NK-92 treated with Interleukin-12 subunit alpha and Interleukin-12 subunit beta, amount 100 ng/mL, for 24 hours (cell line): ENCODE measurements around the gene PRDX6.
A peak's percentile ranks its signal among the peaks of the same experiment; 100 is the strongest.
"Not testable (repeated sequence)": the region's sequence is repeated elsewhere in the genome, so short reads cannot be mapped to it uniquely, and the experiment has no call there.

Source experiments
- DNase-seq: peaks from one replicate; lab custom pipeline; 2025; lab: John Stamatoyannopoulos, UW

Gene PRDX6

GRCh38 chr1:173467426-173467825, 9.7 kb upstream of the PRDX6 start:
- no peak for DNase-seq

DNA sequence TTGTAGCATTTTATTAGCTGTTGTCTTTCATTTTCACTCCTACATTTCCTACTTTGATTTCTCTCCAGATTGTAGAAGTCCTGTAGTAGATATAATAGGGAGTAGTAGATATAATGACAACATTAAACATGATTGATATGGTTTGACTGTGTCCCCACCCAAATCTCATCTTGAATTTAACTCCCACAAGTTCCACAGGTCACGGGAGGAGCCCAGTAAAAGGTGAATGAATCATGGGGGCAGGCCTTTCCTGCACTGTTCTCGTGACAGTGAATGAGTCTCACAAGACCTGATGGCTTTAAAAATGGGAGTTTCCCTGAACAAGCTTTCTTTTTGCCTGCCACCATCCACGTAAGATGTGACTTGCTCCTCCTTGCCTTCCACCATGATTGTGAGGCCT, 7.5 kb upstream of the PRDX6 start:
- DNase-seq = no peak

DNA sequence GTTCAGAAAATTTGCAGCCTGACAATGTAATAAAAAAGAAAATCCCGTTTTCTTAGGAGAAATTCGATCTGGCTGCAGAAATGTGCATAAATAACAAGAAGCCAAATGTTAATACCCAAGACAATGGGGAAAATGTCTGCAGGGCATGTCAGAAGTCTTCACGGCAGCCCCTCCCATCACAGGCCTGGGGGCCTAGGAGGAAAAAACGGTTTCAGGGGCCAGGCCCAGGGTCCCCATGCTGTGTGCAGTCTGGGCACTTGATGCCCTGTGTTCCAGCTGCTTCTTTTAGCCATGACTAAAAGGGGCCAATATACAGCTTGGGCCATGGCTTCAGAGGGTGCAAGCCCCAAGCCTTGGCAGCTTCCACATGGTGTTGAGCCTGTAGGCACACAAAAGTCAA, 6.5 kb upstream of the PRDX6 start:
- no peak for DNase-seq

GRCh38 chr1:173473599-173474011, 3.5 kb upstream of the PRDX6 start:
- no peak for DNase-seq

DNA sequence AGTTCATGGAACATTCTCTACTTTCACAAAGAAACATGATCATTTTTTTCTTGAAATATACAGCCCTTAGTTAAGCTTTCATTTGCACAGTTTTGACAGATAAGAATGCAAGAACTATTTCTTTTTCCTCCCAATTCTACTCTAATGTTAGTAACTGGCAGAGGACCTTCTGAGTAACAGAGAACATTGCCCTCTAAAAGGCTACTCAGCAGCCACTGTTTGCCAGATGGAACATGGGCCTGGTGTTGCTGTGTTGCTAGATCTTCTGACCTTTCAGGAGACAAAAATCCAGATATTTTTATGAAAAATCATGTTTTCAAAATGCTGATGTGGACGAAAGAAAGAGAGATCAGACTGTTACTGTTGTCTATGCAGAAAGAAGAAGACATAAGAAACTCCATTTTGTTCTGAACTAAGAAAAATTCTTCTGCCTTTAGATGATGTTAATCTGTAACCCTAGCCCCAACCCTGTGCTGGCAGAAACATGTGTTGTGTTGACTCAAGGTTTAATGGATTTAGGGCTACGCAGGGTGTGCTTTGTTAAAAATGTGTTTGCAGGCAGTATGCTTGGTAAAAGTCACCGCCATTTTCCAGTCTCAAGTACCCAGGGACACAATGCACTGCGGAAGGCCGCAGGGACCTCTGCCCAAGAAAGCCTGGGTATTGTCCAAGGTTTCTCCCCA, 2.9 kb upstream of the PRDX6 start:
- DNase-seq = no peak

- not testable (repeated sequence) for DNase-seq
These were observed 2.2 kb upstream of the PRDX6 start for GRCh38 chr1:173474780-173475421.

DNA sequence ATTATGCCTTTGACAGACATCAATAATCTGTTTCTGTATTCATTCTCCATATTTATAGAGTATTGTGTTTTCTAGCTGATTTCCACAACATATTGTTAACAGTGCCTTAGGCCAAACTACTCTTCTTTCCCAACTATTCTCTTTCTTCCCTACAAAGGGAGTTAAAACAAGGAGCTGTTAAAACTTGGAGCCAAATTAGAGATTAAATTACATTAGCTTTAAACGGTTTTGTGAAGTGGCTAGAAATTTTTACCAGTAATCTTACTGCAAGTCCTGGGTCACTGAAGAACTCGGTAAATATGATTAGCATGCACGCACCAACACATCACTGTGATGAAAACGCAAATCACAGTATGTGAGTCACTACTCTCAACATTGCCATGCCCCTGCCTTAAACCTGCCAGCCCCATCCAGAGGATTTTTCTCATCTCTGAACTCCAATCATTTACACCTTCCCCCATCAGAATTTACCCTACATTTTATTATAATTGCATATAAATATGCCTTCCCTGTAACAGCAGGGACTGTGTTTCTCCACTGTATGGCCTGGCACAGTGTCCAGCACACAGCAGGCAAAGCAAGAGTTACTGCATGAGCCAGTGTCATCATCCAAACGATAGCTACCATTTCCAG, 1.5 kb upstream of the PRDX6 start:
- DNase-seq = no peak

GRCh38 chr1:173476197-173476664, 904 bp upstream of the PRDX6 start:
- DNase-seq = no peak

GRCh38 chr1:173476665-173477285, 360 bp upstream of the PRDX6 start:
- peak; percentile 95 for DNase-seq

GRCh38 chr1:173478094-173478674, 1.0 kb downstream of the PRDX6 start:
- DNase-seq = no peak

DNA sequence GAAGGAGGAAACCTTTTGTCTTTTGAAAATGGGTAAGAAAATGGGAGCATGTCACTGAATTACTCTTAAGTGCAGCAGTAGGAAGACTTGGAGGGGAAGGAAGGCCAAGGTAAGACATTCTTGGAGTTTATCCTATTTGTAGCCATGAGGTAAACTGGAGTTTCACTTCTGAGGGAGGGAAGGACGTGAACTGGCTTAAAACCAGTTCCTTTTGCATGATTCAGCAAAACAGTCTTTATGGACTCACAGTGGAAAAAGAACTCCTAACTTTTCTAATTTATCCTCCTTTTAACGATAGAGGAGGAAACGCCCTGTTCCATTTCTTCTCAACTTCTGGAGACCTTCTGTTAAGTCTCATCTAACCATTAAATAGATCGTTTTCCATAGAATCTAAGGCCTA, 2.5 kb downstream of the PRDX6 start:
- DNase-seq = no peak

DNA sequence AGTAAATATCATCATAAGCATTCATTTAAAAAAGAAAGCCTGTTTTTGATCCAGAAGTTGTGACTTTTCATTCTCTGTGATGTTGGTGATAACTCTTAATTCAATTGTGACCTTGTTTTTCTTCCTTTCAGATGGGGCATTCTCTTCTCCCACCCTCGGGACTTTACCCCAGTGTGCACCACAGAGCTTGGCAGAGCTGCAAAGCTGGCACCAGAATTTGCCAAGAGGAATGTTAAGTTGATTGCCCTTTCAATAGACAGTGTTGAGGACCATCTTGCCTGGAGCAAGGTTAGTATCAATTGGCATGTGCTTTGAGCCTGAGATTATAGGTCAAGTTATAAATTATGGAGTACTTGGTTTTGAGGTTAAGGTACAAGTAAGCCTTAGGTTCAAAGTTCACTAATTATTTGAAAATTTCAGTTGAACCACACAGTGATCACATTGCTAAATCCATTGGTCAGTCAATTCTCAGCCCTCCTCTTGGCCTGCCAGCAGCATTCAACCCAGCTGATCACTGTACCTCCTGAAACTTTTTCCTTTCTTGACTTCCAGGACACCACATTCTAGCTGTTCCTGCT, 4.1 kb downstream of the PRDX6 start:
- no peak for DNase-seq

- DNase-seq = no peak
These were observed 5.5 kb downstream of the PRDX6 start for GRCh38 chr1:173482683-173483082.

- no peak for DNase-seq
These were observed 7.1 kb downstream of the PRDX6 start for GRCh38 chr1:173484276-173484675.

DNA sequence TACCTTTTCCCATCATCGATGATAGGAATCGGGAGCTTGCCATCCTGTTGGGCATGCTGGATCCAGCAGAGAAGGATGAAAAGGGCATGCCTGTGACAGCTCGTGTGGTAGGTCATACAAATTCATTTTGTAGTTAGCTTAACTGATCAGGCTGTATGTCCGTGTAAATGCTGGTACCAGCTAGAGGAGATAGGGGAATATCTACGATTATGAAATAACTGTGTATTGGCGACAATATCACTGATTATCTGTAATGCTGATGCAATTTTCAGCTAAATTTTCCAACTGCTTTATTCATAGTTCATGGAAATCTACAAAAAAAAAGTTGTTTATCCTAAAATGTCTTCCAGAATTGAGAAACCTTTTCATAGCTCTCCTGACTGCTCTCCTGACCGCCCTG, 8.3 kb downstream of the PRDX6 start:
- no peak for DNase-seq

GRCh38 chr1:173488001-173488400, 10.9 kb downstream of the PRDX6 start:
- no peak for DNase-seq

DNA sequence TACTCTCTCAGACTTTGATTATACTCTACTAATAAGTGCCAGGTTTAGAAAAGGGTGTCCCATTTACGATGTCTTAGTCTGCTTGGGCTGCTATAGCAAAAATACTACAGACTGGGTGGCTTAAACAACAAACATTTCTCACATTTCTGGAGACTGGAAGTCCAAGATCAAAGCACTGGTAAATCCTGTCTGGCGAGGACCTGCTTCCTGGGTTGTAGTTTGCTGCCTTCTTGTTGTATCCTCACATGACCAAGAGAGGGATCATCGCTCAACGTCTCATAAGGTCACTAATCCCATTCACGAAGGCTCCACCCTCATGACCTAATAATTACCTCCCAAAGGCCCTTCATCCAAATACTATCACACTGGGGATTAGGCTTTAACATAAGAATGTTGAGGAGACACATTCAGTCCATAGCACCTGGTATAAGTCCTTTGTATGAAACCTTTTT, 12.0 kb downstream of the PRDX6 start:
- DNase-seq = no peak

- no peak for DNase-seq
These were observed 12.8 kb downstream of the PRDX6 start for GRCh38 chr1:173489929-173490328.

DNA sequence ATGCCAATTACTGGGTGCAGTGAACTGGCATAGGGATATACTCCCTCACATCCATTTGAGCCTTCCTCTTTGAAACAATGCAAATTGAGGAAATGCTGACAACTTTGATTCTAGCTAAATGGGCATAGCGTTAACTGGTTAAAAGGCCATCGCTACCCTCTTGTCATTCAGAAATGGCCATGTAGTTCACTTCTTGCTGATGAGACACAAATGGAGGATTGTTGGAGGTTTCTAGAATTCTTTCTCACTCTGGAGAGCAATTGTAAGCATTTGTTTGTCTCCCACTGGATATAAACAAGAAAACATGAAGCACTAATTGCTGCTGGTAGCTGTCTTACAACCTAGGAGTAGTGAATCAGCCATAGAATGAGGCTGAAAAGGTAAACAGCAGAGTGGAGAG, 14.4 kb downstream of the PRDX6 start:
- DNase-seq = no peak

- not testable (repeated sequence) for DNase-seq
These were observed 16.0 kb downstream of the PRDX6 start for GRCh38 chr1:173493125-173493524.

DNA sequence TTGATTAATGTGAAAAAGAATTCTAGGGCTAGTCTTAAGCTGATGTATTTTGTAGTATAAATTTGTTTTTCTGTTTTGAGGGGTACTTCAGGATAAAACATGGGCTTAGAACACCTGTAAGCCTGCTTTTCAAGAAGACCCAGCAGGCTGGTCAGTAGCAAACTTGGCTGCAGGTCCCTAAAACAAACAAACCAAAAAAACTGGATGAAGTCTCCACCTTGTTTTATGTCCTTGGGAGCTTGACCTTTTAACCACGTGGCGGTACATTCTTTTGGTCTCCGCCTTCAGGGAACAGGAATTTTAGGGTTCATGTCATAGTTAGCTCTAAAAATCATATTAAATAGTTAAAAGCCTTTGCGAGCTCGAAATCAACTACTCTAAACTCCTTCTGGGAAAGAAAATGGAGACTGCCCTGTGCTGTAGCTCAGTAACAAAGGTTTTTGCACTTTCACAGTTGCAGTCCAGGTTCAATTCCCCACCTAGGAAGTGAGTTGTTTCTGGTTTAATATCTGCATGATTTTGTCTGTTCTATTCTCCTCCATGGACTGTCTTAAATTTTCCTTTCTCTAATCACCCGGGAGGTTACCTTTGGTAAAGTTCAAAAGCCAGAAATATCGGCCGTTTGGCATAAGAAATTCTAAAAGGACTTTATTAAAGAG, 18.6 kb downstream of the PRDX6 start:
- no peak for DNase-seq
